Heart left ventricle (tissue), 13 donors: ENCODE results near the gene TAS1R3.

Source experiments
- POLR2A ChIP-seq, 2 donors: fragments of 450-650 bp; IDR thresholded peaks; one replicate each; pipeline ENCODE4 v1.6.1; 2017; ENCODE audit warnings: antibody characterized with exemption in 2 of 2, mild to moderate bottlenecking in 2 of 2, moderate library complexity in 2 of 2
- TF ChIP-seq, protein P1 (sequence below), 12 donors: fragments of 200-600 bp; sonication (generic) in 4 of 12; IDR thresholded peaks; one replicate each; pipeline versions ENCODE4 v1.5.0 to v1.8.0; 2018 to 2022; ENCODE audit warnings: antibody characterized with exemption in 12 of 12, mild to moderate bottlenecking in 5 of 12
- donor health status: ischemic (EF 13 %, LVEDD 7.1; RV severe dilation, severe dysfunction).
- donor health status: DM: no; HTN: yes; CAD: no.
- donor health status: DM: no; HTN: no; CAD: no.
- donor health status: ischemic (EF 25% LVEDD 6.9; RV normal size, moderate dysfunction).
- donor health status: ischemic (EF 25% LVEDD 5.7; RV mildly dilated, moderate dysfunction).
- donor health status: ischemic (EF 35%, LVEDD 5.7; RV mildly dilated, moderate dysfunction).
- donor health status: nonischemic (EF 11% LVEDD 7.7; RV severe dilation, severe dysfunction).
- donor health status: DM: yes; HTN: yes; CAD: no.
- donor health status: PGD.
- donor health status: ischemic (EF 29% LVEDD 5.4; RV normal size, mild dysfunction).
- donor health status: nonischemic (EF 23%, LVEDD 6.1; RV moderate dilation, normal function).

DNA sequence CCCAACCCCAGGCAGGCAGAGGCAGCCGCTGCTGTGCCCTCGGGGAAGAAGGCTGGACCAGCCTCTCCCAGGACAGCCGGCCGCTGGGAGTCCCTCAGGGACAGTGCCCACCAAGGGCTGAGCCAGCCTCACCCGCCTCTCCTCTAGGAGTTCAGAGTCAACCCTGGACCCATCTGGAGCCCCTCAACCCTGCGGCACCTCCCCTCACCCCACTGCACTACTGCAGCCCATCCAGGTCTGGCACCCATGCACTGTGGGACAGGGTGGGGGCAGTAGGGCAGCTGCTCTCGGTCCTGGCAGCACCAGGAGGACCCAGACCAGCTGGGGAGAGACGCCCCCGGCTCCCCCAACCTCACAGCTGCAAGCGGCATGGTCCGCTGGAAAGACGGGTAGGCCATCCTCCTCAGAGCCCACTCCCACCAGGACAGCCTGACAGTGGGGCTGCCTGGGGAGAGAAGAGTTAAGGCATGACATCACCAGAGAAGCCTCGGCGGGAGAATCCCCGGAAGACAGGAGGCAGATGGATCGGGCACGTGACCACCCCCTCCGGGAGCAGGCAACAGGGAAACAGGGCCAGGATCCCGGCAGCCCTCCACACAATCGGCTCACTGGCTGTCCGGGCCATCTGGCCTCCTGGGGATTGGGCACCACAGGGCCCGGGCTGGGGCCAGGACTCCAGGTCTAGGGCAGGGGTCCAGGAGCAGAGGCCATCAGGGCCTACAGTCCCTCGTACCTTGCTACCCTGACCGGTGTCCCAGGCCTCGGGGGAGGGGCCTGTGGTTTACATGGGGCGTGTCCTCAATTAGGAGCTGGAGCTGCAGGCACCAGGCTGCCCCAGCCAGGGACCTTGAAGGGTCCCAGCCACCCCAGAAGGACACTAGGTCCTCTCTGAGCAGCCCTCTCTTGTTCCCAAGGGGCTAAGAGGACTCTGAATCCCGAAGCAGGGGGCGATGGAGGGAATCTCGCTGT lies 26.5 kb upstream of the TAS1R3 start:
- TF ChIP-seq, protein P1, sequence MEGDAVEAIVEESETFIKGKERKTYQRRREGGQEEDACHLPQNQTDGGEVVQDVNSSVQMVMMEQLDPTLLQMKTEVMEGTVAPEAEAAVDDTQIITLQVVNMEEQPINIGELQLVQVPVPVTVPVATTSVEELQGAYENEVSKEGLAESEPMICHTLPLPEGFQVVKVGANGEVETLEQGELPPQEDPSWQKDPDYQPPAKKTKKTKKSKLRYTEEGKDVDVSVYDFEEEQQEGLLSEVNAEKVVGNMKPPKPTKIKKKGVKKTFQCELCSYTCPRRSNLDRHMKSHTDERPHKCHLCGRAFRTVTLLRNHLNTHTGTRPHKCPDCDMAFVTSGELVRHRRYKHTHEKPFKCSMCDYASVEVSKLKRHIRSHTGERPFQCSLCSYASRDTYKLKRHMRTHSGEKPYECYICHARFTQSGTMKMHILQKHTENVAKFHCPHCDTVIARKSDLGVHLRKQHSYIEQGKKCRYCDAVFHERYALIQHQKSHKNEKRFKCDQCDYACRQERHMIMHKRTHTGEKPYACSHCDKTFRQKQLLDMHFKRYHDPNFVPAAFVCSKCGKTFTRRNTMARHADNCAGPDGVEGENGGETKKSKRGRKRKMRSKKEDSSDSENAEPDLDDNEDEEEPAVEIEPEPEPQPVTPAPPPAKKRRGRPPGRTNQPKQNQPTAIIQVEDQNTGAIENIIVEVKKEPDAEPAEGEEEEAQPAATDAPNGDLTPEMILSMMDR (IDR thresholded peaks at IDR 0.05) = no peak
- TF ChIP-seq POLR2A (IDR thresholded peaks at IDR 0.05) = peak in 1 of 2 donors; percentile 16
